K562 (cell line): Measurements from ENCODE around the gene PLEKHB1. TPM values are rescaled to one million over a fixed set of nuclear protein-coding genes. Genes with fewer than 3 reads are reported as not detected.

Experiments used
- MECOM ChIP-seq: fragments of 250-450 bp; sonication (Bioruptor Pico); IDR thresholded peaks from 2 replicates; pipeline ENCODE4 v1.8.0; 2022; ENCODE audit warnings: inconsistent platforms
- NCOA6 ChIP-seq: fragments of 450-650 bp; IDR thresholded peaks from 2 replicates; pipeline ENCODE4 v1.6.1; 2017; ENCODE audit warnings: mild to moderate bottlenecking
- PHF20 ChIP-seq: fragments of 450-650 bp; IDR thresholded peaks from 2 replicates; pipeline ENCODE4 v1.6.1; 2018; ENCODE audit not compliant: partially characterized antibody
- PURB ChIP-seq: sonication (generic); formaldehyde crosslinking; IDR thresholded peaks from 2 replicates; pipeline ENCODE4 v1.9.0; 2021; ENCODE audit warnings: low read depth, mild to moderate bottlenecking, missing genetic modification reagents
- SAFB ChIP-seq: fragments of 200-400 bp; formaldehyde crosslinking; IDR thresholded peaks from 2 replicates; pipeline ENCODE4 v1.6.1; 2017; ENCODE audit warnings: low read depth, low read length, borderline replicate concordance
- THAP12 ChIP-seq: fragments of 250-450 bp; sonication (Bioruptor Pico); IDR thresholded peaks from 2 replicates; pipeline ENCODE4 v1.9.0; 2021; ENCODE audit warnings: mild to moderate bottlenecking, inconsistent platforms
- TOE1 ChIP-seq, 2 experiments: fragments of 450-650 bp in 1 of 2; sonication (generic) in 1 of 2; formaldehyde crosslinking in 1 of 2; IDR thresholded peaks; 2 replicates each; pipeline versions ENCODE4 v1.7.1 to v1.8.0; 2016 to 2022; ENCODE audit warnings: borderline replicate concordance in 2 of 2, mild to moderate bottlenecking in 2 of 2, antibody characterized with exemption in 1 of 2, inconsistent platforms in 1 of 2, low read depth in 1 of 2, missing genetic modification reagents in 1 of 2, moderate library complexity in 1 of 2
- ZBTB17 ChIP-seq: fragments of 450-650 bp; formaldehyde crosslinking; IDR thresholded peaks from 2 replicates; pipeline ENCODE4 v1.4.0; 2020; ENCODE audit warnings: mild to moderate bottlenecking
- polyA plus RNA-seq, 8 experiments: library from polyadenylated mRNA; depleted of rRNA in 4 of 8; stranded (reverse) in 5 of 8; unstranded in 3 of 8; fragments of >200 nt; fragmentation: Nextera tagmentation in 2 of 8; fragmentation: Illumina TruSeq in 1 of 8; extraction: Ambion mirVana in 2 of 8; extraction: Trizol in 1 of 8; gene quantifications; 2 replicates each; pipeline versions ENCODE4 v1.2.1 to v1.2.3, GENCODE V29; 2011 to 2014; ENCODE audit warnings: inconsistent platforms in 1 of 8, missing spikeins in 1 of 8
- total RNA-seq, 7 experiments: library from RNA; depleted of rRNA in 6 of 7; stranded (reverse); fragments of >200 nt in 6 of 7; fragmentation: Illumina TruSeq in 2 of 7; extraction: Trizol in 2 of 7; gene quantifications; 2 replicates each; pipeline versions ENCODE4 v1.2.1 to v1.2.3, GENCODE V29; 2011 to 2021; ENCODE audit warnings: low replicate concordance in 1 of 7

The PLEKHB1 gene
- total and polyA plus RNA-seq, 9 of the 15 experiments (the other 6 are each of a cell fraction or from before 2014, with no cell fraction given) = 0.07 to 0.62 (median 0.17) TPM; not detected in 2

DNA sequence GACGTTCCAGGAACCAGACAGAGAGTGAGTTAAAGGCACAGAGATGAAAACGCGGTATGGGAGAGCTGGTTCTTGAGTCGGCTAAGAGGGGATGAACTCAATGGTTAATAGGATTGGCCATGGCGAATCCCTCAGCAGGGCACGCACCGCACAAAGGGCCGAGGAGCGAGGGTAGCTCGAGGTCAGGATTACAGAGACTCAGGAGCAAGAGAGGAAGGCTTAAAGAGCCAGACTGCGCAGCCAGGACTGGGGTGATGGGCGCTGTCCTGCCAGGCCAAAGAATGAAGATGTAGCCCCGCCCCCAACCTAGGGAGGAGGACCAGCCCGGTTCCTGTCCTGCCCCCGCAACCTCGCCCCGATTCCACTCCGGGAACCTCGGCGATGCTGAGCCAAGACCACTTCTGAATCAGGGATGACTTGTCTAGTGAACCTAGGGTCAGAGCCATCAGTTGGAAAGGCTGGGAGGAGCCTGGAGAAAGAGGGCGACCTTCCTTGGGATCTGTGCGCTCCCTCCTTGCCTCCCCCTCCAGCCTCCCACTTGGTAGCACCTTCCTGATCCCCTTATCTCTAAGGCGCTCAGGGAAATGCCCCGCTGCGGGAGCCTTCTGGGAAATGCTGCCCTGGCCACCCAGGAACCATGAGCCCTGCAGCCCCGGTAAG lies at the start of gene PLEKHB1 (continued):
- TF ChIP-seq MECOM (no peak), ZBTB17 (CRISPR knock-in tag) (no peak), PURB (no peak), NCOA6 (no peak), TOE1 (IDR thresholded peaks at IDR 0.05; ENCODE audit: borderline replicate concordance) (no peak), TOE1 (CRISPR knock-in tag; IDR thresholded peaks at IDR 0.05; ENCODE audit: borderline replicate concordance, low read depth) (no peak), THAP12 (no peak), SAFB (no peak), PHF20 (no peak)
